GM12864 (cell line): ENCODE results near the gene LRFN4.

Experiments used
- DNase-seq: peaks from one replicate; pipeline ENCODE4 v3.0.0-alpha.2; 2011; ENCODE audit warnings: low read depth
- H3K4me3 ChIP-seq: 2 replicates; pipeline ENCODE4 v1.5.1; 2011; ENCODE audit warnings: mild to moderate bottlenecking, low read depth, low read length, control low read depth
- TF ChIP-seq, protein P1 (sequence below): IDR thresholded peaks from 2 replicates; pipeline ENCODE4 v1.5.1; 2011; ENCODE audit warnings: low read depth, mild to moderate bottlenecking, moderate library complexity, low read length, control low read depth, inconsistent platforms; ENCODE audit errors: missing control alignments

The LRFN4 gene

DNA sequence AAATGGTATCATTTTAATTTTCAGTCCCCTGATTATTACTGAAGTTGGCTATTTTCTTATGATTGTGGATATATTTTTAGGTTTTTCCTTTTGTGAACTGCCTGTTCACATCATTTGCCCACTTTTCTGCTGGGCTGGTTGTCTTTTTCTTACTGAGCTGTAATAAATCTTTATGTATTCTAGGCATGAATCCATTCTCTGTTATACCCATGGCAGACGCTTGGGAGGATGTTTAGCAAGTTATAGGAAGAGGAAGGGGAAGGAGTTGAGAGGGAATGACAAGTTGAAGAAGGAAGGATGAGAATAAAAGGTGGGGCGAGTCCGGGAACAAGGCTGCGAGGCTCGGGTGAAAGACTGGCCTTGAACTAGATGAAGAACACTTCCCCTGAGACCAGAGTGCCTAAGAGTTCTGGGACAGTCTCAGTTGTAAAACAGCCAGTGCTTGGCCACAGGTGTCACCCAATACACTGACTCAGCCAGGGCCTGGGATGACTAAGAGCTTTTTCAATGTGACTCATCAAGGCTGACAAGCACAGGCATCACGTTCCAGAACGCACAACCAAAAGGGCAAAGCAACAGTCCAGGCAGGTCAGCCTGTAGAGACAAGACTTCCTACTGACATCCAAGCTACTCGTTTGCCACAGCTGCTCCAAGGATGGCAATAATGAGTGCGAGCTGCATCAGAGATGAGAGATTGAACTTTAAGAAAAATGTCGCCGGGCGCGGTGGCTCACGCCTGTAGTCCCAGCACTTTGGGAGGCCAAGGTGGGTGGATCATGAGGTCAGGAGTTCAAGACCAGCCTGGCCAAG lies 35.2 kb downstream of the LRFN4 start:
- no peak overlapping the region for H3K4me3 ChIP-seq
- TF ChIP-seq, protein P1, sequence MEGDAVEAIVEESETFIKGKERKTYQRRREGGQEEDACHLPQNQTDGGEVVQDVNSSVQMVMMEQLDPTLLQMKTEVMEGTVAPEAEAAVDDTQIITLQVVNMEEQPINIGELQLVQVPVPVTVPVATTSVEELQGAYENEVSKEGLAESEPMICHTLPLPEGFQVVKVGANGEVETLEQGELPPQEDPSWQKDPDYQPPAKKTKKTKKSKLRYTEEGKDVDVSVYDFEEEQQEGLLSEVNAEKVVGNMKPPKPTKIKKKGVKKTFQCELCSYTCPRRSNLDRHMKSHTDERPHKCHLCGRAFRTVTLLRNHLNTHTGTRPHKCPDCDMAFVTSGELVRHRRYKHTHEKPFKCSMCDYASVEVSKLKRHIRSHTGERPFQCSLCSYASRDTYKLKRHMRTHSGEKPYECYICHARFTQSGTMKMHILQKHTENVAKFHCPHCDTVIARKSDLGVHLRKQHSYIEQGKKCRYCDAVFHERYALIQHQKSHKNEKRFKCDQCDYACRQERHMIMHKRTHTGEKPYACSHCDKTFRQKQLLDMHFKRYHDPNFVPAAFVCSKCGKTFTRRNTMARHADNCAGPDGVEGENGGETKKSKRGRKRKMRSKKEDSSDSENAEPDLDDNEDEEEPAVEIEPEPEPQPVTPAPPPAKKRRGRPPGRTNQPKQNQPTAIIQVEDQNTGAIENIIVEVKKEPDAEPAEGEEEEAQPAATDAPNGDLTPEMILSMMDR = no peak
- peak; percentile 91 for DNase-seq

DNA sequence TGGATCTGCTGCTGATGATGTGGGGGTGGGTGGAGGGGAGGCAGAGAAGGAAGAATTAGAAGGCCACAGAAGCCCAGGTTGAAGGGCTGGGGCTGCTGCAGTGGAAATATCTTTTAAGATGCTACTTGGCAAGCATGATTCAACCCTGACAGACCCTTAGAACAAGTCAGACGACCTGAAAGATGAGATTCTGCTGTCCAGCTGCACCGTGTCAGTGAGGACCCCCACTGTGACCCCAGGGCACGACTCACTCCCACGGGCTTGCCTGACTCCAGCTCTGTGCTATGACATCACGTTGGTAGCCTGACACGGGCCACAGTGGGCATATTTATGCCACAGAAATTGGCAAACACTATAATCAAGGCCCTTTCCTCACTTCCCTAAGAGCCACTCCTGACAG lies 36.0 kb downstream of the LRFN4 start:
- DNase-seq = no peak
- H3K4me3 ChIP-seq = no peak overlapping the region
- TF ChIP-seq, protein P1 = no peak

DNA sequence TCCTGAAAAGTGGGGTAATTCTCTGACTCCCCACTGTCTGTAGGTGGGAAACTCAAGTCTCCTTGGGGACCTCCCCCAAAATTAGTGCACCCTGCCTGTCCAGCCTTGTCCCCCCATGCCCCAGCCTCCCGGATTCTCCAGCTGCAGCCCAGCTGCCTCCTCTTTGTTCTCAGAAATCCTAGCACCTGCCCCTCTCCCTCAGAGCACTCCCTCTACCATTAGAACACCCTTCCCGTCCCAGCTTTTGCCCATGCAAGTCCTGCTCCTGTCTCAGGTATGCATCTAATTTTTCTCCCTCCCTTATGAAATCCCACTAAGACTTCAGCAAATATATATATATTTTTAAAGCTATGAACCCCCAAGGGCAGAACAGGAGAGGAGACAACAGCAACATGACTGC lies 37.3 kb downstream of the LRFN4 start:
- no peak for DNase-seq
- H3K4me3 ChIP-seq = no peak overlapping the region
- TF ChIP-seq, protein P1 = no peak

DNA sequence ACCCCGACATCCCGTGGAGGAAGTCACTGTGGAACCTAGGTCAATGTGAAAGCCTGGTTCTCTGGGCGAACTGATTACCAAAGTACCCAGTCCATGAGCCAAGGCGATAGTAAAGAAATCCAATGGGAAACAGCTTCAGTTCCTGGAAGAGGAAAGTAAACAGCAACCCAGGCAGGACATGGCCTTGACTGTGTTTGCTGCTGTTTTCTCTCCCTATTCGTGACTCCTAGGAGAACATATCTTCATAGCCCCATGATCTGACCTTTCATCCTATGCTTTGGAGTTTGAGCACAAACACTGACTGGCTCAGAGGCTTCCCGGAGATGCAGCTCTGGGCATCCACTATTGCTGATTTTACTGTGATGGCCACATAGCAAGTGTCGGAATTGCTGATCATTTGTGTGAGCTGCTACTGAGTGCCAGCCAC lies 45.1 kb downstream of the LRFN4 start:
- TF ChIP-seq, protein P1 = no peak
- no peak overlapping the region for H3K4me3 ChIP-seq
- no peak for DNase-seq

DNA sequence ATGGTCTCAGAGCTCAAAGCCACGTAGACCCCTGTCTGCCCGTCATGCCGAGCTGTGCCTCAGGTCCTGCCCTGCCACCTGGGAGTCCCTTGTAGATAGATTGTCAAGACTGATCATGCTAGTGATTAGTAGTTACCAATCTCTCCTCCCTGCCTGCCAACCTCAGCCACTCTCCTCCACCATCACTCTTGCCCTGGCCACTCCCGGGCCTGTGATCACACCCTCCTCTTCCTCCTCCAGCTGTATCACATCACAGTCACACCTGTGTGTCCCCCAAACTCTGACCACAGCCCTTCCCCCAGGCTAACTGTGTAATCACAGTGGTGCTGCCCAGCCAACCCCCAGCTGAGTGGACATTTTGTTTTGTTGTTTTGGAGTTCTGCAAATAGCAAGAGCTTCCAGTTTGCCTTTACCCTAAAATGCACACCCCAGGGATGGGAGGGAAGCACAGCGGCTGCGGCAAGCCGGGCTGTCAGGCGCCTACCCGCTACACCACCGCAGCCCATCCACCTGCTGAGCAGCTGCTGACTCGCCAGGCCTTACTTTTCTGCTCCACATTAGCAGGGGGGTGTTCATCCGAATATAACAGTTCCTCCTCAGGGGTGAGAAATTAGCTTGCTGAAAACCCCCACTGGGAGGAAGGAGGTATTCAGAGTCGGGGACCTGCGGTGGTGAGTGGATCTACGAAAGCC lies 45.8 kb downstream of the LRFN4 start:
- no peak overlapping the region for H3K4me3 ChIP-seq
- TF ChIP-seq, protein P1 = no peak
- no peak for DNase-seq

DNA sequence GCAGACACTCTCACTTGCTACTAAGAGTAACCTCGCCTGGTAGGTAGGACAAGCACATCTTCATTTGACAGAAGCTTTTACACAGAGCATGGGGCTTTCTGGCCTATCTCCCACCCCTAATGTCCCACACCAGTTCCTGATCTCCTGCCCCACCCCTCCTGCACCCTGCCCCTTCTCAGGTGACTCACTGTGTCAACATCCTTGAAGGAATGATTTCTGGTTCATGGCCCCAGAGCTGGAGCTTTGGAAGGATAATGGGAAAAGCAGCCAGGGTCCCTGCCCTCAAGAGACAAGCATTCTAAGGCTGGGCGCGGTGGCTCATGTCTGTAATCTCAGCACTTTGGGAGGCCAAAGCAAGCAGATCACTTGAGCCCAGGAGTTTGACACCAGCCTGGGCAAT lies 47.2 kb downstream of the LRFN4 start:
- H3K4me3 ChIP-seq = no peak overlapping the region
- TF ChIP-seq, protein P1 = no peak
- no peak for DNase-seq
